ENCODE data around the gene ZNF234.
A peak's percentile ranks its signal among the peaks of the same experiment; 100 is the strongest.
"Not testable (repeated sequence)": the region's sequence is repeated elsewhere in the genome, so short reads cannot be mapped to it uniquely, and the experiment has no call there.

ZNF234 gene

GRCh38 chr19:44180968-44181367 lies 39.6 kb downstream of the ZNF234 start:
- DNase-seq, result no peak

GRCh38 chr19:44182145-44182544 lies 40.8 kb downstream of the ZNF234 start:
- DNase-seq, result no peak

GRCh38 chr19:44190020-44190419 lies 48.7 kb downstream of the ZNF234 start:
- no peak for DNase-seq

- DNase-seq, result no peak
Observed at GRCh38 chr19:44192127-44192526, 50.8 kb downstream of the ZNF234 start.

- DNase-seq, result no peak
Observed at GRCh38 chr19:44196772-44197171, 55.4 kb downstream of the ZNF234 start.

- DNase-seq, result no peak
Observed at GRCh38 chr19:44202470-44202869, 61.1 kb downstream of the ZNF234 start.

GRCh38 chr19:44202974-44203373 lies 61.6 kb downstream of the ZNF234 start:
- no peak for DNase-seq

GRCh38 chr19:44203877-44204276 lies 62.5 kb downstream of the ZNF234 start:
- not testable (repeated sequence) for DNase-seq

- no peak for DNase-seq
Observed at GRCh38 chr19:44204772-44205171, 63.4 kb downstream of the ZNF234 start.

- DNase-seq, result peak in 57 of 58 donors; percentile 32 to 94 (median 83)
Observed at GRCh38 chr19:44207126-44207803, 65.9 kb downstream of the ZNF234 start.

Data from anterior cingulate cortex (tissue), 58 donors.